Measurements from ENCODE around the gene USH1G.

DNA sequence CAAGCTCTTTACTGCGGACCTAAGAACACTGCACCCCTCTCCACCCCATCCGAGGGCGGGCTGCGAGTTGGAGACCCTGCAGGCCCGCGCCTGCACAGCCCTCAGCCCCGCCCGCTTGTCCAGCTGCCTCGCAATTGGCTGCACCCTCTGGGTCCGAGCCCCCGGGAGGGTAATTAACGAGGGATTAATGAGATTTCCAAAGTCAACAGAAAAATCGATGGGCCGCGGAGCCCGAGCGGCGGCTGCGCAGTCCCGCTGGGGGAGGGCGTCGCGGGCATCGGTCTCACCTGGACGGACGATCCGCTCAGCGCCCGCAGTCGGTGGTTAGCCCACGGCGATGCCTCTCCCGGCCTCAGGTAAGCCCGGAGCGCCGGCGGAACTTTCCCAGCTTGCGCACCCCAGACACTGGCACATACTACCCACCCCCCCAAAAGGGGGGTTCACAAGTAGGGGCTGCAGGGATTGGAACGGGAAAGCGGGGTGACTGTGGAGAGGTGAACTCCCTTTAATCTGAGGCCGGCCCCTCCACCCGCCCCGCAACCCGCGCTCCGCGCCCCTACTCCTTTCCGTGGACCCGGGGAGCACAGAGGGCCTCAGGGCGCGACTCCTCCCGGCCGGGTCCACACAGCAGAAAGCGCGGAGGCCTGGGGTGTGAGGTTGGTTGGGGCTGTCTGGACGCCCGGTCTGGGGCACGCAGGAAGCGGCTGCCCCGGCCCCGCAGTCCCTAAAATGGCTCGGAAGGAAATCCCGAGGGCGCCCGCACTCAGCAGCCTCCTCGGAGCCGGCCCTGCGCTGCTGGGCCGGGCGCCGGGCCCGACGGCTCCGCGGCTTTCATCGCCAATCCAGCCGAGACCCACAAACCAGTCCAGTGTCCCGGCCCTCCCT is 12.8 kb upstream of the USH1G start, which contains the start of gene OTOP3:
- TF ChIP-seq, protein P1, sequence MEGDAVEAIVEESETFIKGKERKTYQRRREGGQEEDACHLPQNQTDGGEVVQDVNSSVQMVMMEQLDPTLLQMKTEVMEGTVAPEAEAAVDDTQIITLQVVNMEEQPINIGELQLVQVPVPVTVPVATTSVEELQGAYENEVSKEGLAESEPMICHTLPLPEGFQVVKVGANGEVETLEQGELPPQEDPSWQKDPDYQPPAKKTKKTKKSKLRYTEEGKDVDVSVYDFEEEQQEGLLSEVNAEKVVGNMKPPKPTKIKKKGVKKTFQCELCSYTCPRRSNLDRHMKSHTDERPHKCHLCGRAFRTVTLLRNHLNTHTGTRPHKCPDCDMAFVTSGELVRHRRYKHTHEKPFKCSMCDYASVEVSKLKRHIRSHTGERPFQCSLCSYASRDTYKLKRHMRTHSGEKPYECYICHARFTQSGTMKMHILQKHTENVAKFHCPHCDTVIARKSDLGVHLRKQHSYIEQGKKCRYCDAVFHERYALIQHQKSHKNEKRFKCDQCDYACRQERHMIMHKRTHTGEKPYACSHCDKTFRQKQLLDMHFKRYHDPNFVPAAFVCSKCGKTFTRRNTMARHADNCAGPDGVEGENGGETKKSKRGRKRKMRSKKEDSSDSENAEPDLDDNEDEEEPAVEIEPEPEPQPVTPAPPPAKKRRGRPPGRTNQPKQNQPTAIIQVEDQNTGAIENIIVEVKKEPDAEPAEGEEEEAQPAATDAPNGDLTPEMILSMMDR (IDR thresholded peaks at IDR 0.05; ENCODE audit: insufficient read depth, low read length, poor library complexity, severe bottlenecking) = no peak
- no peak for TF ChIP-seq EZH2phosphoT487 (conservative IDR thresholded peaks at IDR 0.05; ENCODE audit: low read length)
